Trophoblast cell (in vitro differentiated cells and primary cell): ENCODE data around the gene SLC37A1.

Experiments used
- DNase-seq, 2 donors: peaks; one replicate each; pipeline ENCODE4 v3.0.0-alpha.2; 2016
- H2AFZ ChIP-seq: 2 replicates; pipeline ENCODE4 v1.6.1; 2013; ENCODE audit warnings: low read length, moderate library complexity, mild to moderate bottlenecking; ENCODE audit not compliant: insufficient read depth, poor library complexity
- H2AK5ac ChIP-seq: 2 replicates; pipeline ENCODE4 v1.6.1; 2013; ENCODE audit warnings: mild to moderate bottlenecking, low read length
- H2BK120ac ChIP-seq: 2 replicates; pipeline ENCODE4 v1.6.1; 2013; ENCODE audit warnings: low read length, mild to moderate bottlenecking, moderate library complexity; ENCODE audit not compliant: insufficient read depth, poor library complexity
- H2BK12ac ChIP-seq: 2 replicates; pipeline ENCODE4 v1.6.1; 2013; ENCODE audit warnings: mild to moderate bottlenecking, low read length, moderate library complexity
- H2BK5ac ChIP-seq: 2 replicates; pipeline ENCODE4 v1.6.1; 2013; ENCODE audit warnings: low read length, low read depth, moderate library complexity, mild to moderate bottlenecking; ENCODE audit not compliant: poor library complexity
- H3K14ac ChIP-seq: 2 replicates; pipeline ENCODE4 v1.6.1; 2013; ENCODE audit warnings: mild to moderate bottlenecking, low read length
- H3K18ac ChIP-seq: 2 replicates; pipeline ENCODE4 v1.6.1; 2013; ENCODE audit warnings: mild to moderate bottlenecking, low read length
- H3K23ac ChIP-seq: 2 replicates; pipeline ENCODE4 v1.6.1; 2013; ENCODE audit warnings: low read length
- H3K27ac ChIP-seq: 2 replicates; pipeline ENCODE4 v1.5.1; 2013; ENCODE audit warnings: low read depth, mild to moderate bottlenecking, inconsistent platforms, low read length, moderate library complexity
- H3K27me3 ChIP-seq: 2 replicates; pipeline ENCODE4 v1.6.1; 2013; ENCODE audit warnings: inconsistent platforms, mild to moderate bottlenecking, low read length, moderate library complexity; ENCODE audit not compliant: insufficient read depth
- H3K36me3 ChIP-seq, 2 experiments: 1 replicate in 1 of 2; 2 replicates in 1 of 2; pipeline ENCODE4 v1.6.1; 2013; ENCODE audit warnings: low read length in 2 of 2, mild to moderate bottlenecking in 2 of 2, moderate library complexity in 1 of 2; ENCODE audit not compliant: insufficient read depth in 2 of 2, control insufficient read depth in 1 of 2
- H3K4ac ChIP-seq: 2 replicates; pipeline ENCODE4 v1.6.1; 2013; ENCODE audit warnings: low read depth, mild to moderate bottlenecking, low read length, moderate library complexity
- H3K4me1 ChIP-seq, 2 experiments: 1 replicate in 1 of 2; 2 replicates in 1 of 2; pipeline ENCODE4 v1.6.1; 2013; ENCODE audit warnings: low read length in 2 of 2, mild to moderate bottlenecking in 2 of 2, moderate library complexity in 1 of 2; ENCODE audit not compliant: insufficient read depth in 2 of 2, control insufficient read depth in 1 of 2
- H3K4me2 ChIP-seq: 2 replicates; pipeline ENCODE4 v1.6.1; 2013; ENCODE audit warnings: inconsistent platforms, mild to moderate bottlenecking, low read length, moderate library complexity
- H3K4me3 ChIP-seq: 2 replicates; pipeline ENCODE4 v1.5.1; 2013; ENCODE audit warnings: mild to moderate bottlenecking, low read depth, low read length, inconsistent platforms
- H3K79me1 ChIP-seq: one replicate; pipeline ENCODE4 v1.6.1; 2013; ENCODE audit warnings: low read length
- H3K79me2 ChIP-seq: 2 replicates; pipeline ENCODE4 v1.6.1; 2013; ENCODE audit warnings: low read length, mild to moderate bottlenecking; ENCODE audit not compliant: control insufficient read depth, insufficient read depth, poor library complexity
- H3K9ac ChIP-seq: 2 replicates; pipeline ENCODE4 v1.6.1; 2013; ENCODE audit warnings: mild to moderate bottlenecking, low read length
- H3K9me3 ChIP-seq: 2 replicates; pipeline ENCODE4 v1.6.1; 2013; ENCODE audit warnings: low read depth, mild to moderate bottlenecking, control low read depth, inconsistent platforms, low read length; ENCODE audit not compliant: insufficient read depth
- H4K12ac ChIP-seq: 2 replicates; pipeline ENCODE4 v1.6.1; 2013; ENCODE audit warnings: low read depth, mild to moderate bottlenecking, low read length, moderate library complexity
- H4K8ac ChIP-seq: 2 replicates; pipeline ENCODE4 v1.6.1; 2013; ENCODE audit warnings: low read depth, mild to moderate bottlenecking, low read length, moderate library complexity
- H4K91ac ChIP-seq: one replicate; pipeline ENCODE4 v1.6.1; 2013; ENCODE audit warnings: low read depth, mild to moderate bottlenecking, low read length, moderate library complexity
- WGBS: extraction: QIAGEN DNeasy Blood & Tissue Kit; methylation state at CpG from one replicate; pipeline ENCODE4 v1.1.7; 2013; ENCODE audit warnings: missing lambda C conversion rate; ENCODE audit not compliant: insufficient read length, insufficient coverage; ENCODE audit errors: extremely low coverage; 5-methylcytosine and 5-hydroxymethylcytosine counted together

SLC37A1 gene

GRCh38 chr21:42556476-42556875 lies 42.8 kb downstream of the SLC37A1 start:
- Histone ChIP-seq H3K9me3 (no peaks in the 10 kb centered on the region), H3K9ac (no peak overlapping the region), H2AK5ac (no peak overlapping the region), H3K79me2 (no peaks in the 10 kb centered on the region), H3K79me1 (peaks cover 2% of the 10 kb centered on the region), H3K27ac (peak overlapping the region; percentile 58), H2BK5ac (no peak overlapping the region), H2AFZ (no peak overlapping the region), H3K4me1 (peaks cover 9 to 10% of the 10 kb centered on the region in 2 experiments), H4K12ac (no peak overlapping the region), H4K91ac (no peak overlapping the region), H2BK120ac (no peak overlapping the region), H3K4me3 (no peak overlapping the region), H3K36me3 (peaks cover 19 to 28% of the 10 kb centered on the region in 2 experiments), H3K18ac (no peak overlapping the region), H3K27me3 (no peaks in the 10 kb centered on the region), H3K4ac (no peak overlapping the region), H3K23ac (no peak overlapping the region), H3K4me2 (no peak overlapping the region), H4K8ac (no peak overlapping the region), H2BK12ac (no peak overlapping the region), H3K14ac (no peak overlapping the region)
- no CpG with 5 or more reads among the region's 6 CpGs for WGBS
- no peak for DNase-seq

- H4K8ac ChIP-seq, result no peak overlapping the region
- peaks cover 9 to 10% of the 10 kb centered on the region in 2 experiments for H3K4me1 ChIP-seq
- no peak overlapping the region for H2AFZ ChIP-seq
- no peaks in the 10 kb centered on the region for H3K9me3 ChIP-seq
- H2AK5ac ChIP-seq, result no peak overlapping the region
- H3K18ac ChIP-seq, result no peak overlapping the region
- no peak overlapping the region for H2BK120ac ChIP-seq
- peaks cover 23 to 32% of the 10 kb centered on the region in 2 experiments for H3K36me3 ChIP-seq
- peak; percentile 93 for DNase-seq
- no peak overlapping the region for H3K4me2 ChIP-seq
- H3K23ac ChIP-seq, result no peak overlapping the region
- no peak overlapping the region for H2BK5ac ChIP-seq
- H3K9ac ChIP-seq, result peak overlapping the region; percentile 53
- no peak overlapping the region for H3K14ac ChIP-seq
- H3K27me3 ChIP-seq, result no peaks in the 10 kb centered on the region
- H3K27ac ChIP-seq, result peak overlapping the region; percentile 58
- no CpG with 5 or more reads among the region's 14 CpGs for WGBS
- H2BK12ac ChIP-seq, result no peak overlapping the region
- H3K79me2 ChIP-seq, result no peaks in the 10 kb centered on the region
- H3K4me3 ChIP-seq, result no peak overlapping the region
- H3K4ac ChIP-seq, result no peak overlapping the region
- no peak overlapping the region for H4K91ac ChIP-seq
- peaks cover 2% of the 10 kb centered on the region for H3K79me1 ChIP-seq
- H4K12ac ChIP-seq, result no peak overlapping the region
Measured at GRCh38 chr21:42556960-42557359, 43.3 kb downstream of the SLC37A1 start.

- peaks cover 24 to 34% of the 10 kb centered on the region in 2 experiments for H3K36me3 ChIP-seq
- H3K23ac ChIP-seq, result no peak overlapping the region
- H2AFZ ChIP-seq, result no peak overlapping the region
- peaks cover 9 to 10% of the 10 kb centered on the region in 2 experiments for H3K4me1 ChIP-seq
- peaks cover 2% of the 10 kb centered on the region for H3K79me1 ChIP-seq
- no peak overlapping the region for H3K4me2 ChIP-seq
- H2BK12ac ChIP-seq, result no peak overlapping the region
- no peak overlapping the region for H4K91ac ChIP-seq
- H3K4me3 ChIP-seq, result no peak overlapping the region
- no peaks in the 10 kb centered on the region for H3K9me3 ChIP-seq
- H3K27ac ChIP-seq, result no peak overlapping the region
- H3K9ac ChIP-seq, result no peak overlapping the region
- DNase-seq, result peak in 1 of 2 donors; percentile 88
- H3K14ac ChIP-seq, result no peak overlapping the region
- no peak overlapping the region for H4K12ac ChIP-seq
- H3K79me2 ChIP-seq, result no peaks in the 10 kb centered on the region
- H3K4ac ChIP-seq, result no peak overlapping the region
- no peak overlapping the region for H2AK5ac ChIP-seq
- no peak overlapping the region for H4K8ac ChIP-seq
- no CpG with 5 or more reads among the region's 10 CpGs for WGBS
- H3K18ac ChIP-seq, result no peak overlapping the region
- no peaks in the 10 kb centered on the region for H3K27me3 ChIP-seq
- H2BK5ac ChIP-seq, result no peak overlapping the region
- H2BK120ac ChIP-seq, result no peak overlapping the region
Measured at GRCh38 chr21:42557420-42557819, 43.8 kb downstream of the SLC37A1 start.

DNA sequence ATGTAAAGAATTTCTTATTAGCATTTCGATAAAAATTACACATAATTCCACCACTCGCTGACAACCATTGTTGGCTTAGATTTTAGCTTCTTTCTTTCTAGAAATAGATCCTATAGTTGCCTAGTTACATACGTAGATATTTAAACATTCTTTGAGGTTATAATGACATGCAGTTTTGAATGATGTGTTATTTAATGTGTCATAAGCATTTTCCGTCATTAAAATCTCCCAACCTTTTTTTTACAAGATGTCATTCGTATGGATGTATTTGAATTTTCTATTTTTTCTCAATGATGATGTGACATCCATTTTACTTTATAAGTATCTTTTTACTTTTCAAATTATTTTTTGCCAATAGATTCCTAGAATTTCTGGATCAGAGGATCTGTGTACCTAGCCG lies 44.7 kb downstream of the SLC37A1 start:
- no peak overlapping the region for H3K14ac ChIP-seq
- no peak overlapping the region for H3K23ac ChIP-seq
- no peak overlapping the region for H2BK12ac ChIP-seq
- peaks cover 28 to 40% of the 10 kb centered on the region in 2 experiments for H3K36me3 ChIP-seq
- no peak overlapping the region for H2AK5ac ChIP-seq
- H3K79me2 ChIP-seq, result no peaks in the 10 kb centered on the region
- H3K27me3 ChIP-seq, result no peaks in the 10 kb centered on the region
- no peaks in the 10 kb centered on the region for H3K9me3 ChIP-seq
- no peak overlapping the region for H4K12ac ChIP-seq
- H3K4me3 ChIP-seq, result no peak overlapping the region
- DNase-seq, result no peak
- H4K8ac ChIP-seq, result no peak overlapping the region
- no peak overlapping the region for H3K18ac ChIP-seq
- no peak overlapping the region for H2AFZ ChIP-seq
- no peak overlapping the region for H3K4ac ChIP-seq
- H4K91ac ChIP-seq, result no peak overlapping the region
- H2BK120ac ChIP-seq, result no peak overlapping the region
- WGBS, result no CpG with 5 or more reads among the region's 6 CpGs
- peaks cover 9 to 10% of the 10 kb centered on the region in 2 experiments for H3K4me1 ChIP-seq
- peaks cover 2% of the 10 kb centered on the region for H3K79me1 ChIP-seq
- H3K4me2 ChIP-seq, result no peak overlapping the region
- H2BK5ac ChIP-seq, result no peak overlapping the region
- no peak overlapping the region for H3K27ac ChIP-seq
- H3K9ac ChIP-seq, result no peak overlapping the region
